Glomerular endothelial cell (primary cell): ENCODE results near the gene DAB1. TPM values are rescaled to one million over a fixed set of nuclear protein-coding genes. Genes with fewer than 3 reads are reported as not detected.

Source experiments
- DNase-seq: peaks from one replicate; pipeline ENCODE4 v3.0.0-alpha.2; 2011; ENCODE audit warnings: low read depth, low spot score; ENCODE audit errors: extremely low read depth
- total RNA-seq: library from RNA; depleted of rRNA; stranded (reverse); fragments of >200 nt; gene quantifications from 2 replicates; pipeline ENCODE4 v1.2.3, GENCODE V29; 2015

Gene DAB1
- total RNA-seq, 1 donor from 2014 or later: 0.18 TPM

GRCh38 chr1:57133686-57134085, 290.2 kb downstream of the DAB1 start:
- no peak for DNase-seq

- DNase-seq: no peak
Measured at GRCh38 chr1:57132993-57133622, 290.8 kb downstream of the DAB1 start.

DNA sequence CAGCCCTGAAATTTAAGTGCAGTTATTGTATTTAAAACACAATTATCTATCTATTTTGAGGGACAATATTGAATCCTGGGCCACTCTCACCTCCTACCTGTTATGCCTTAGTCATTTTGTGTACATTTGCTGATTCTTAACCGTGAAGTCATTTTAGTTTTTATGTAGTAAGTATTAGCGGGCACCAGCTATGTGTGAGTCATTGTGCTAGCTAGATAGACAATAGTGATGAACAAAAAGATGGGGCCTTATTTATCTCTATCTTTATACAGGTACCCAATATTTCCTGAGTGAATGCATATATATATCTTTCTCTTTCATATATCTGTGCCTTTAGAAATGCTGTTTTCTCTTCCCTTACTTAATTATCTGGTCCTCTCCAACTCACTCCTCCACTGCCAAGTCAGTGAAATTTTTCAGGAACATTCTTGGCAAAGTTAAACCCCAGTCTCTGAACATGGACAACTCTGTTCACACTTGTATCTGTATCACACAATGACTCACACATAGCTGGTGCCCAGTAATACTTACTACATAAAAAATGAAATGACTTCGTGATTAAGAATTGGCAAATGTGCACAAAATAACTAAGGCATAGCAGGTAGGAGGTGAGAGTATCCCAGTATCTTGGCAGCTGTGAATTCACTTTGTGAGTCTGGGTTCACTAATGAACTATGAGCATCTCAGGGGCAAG, 292.0 kb downstream of the DAB1 start:
- DNase-seq: no peak

DNA sequence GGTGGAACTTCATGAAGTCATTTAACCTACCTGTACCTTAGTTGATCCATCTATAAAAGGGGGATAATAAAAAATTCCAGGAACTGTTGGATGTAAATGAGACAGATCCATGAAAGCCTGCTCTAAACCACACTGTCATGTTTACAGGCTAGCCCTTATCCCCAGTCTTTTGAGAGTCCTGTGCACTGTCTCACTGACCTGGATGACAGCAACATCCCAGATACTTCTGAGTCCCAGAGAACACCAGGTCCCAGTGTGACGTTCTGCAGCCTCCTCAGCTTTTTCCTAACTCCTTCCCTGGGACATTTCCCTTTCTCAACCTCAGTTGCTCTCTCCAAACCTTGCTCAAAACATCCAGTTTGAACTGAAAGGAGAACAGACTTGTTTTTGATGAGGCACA, 292.6 kb downstream of the DAB1 start:
- no peak for DNase-seq

- DNase-seq: no peak
Measured at GRCh38 chr1:57129865-57130264, 294.0 kb downstream of the DAB1 start.

- no peak for DNase-seq
Measured at GRCh38 chr1:57127976-57128375, 295.9 kb downstream of the DAB1 start.

DNA sequence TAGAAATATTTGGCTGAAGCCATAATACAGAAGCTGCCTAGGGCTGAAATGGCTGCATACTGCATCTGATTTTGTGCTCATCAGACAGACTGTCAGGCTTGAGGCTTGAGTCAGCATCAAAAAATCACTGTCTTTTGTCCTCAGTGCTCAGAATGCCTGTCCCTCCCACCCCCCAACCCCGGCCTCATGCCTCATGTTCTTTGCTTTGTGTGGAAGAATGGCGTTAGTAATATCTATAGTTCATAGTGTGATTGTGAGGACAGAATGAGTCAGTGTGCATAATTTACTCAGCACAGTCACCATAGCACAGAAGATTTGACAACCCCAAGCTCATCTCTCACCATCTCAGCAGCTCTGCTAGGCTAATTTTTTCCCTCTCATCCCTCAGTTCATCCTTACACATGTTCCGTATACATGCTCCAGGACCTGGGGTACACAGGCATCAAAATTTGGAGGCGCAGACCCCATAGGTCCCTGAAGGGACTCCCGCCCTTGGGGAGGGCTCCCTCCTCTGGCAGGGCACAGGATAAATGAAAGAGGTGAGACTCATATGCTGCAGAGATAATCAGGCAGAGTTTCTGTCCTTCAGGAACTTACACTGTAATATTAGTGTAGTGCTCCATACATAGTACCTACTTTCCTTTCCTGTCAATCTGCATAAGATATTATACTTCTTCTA, 299.0 kb downstream of the DAB1 start:
- no peak for DNase-seq

DNA sequence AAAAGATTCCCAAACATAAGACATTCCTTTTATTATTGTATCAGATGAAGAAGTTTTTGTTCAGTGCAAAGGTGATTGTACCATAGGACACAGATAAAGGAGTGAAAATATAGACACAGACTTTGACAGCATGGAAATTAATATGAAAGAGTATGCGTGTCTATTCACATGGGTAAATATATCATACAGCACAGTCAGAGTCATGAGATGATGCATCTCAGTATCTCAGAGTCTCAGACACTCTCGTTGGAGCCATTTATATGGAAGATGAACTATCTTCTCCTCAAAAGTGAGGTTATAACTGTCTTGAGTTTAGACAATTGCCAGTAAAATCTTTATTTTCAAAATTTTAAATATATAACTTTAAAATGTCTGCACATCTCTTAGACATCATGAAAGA, 299.7 kb downstream of the DAB1 start:
- no peak for DNase-seq

- DNase-seq: no peak
Measured at GRCh38 chr1:57122031-57122430, 301.8 kb downstream of the DAB1 start.

DNA sequence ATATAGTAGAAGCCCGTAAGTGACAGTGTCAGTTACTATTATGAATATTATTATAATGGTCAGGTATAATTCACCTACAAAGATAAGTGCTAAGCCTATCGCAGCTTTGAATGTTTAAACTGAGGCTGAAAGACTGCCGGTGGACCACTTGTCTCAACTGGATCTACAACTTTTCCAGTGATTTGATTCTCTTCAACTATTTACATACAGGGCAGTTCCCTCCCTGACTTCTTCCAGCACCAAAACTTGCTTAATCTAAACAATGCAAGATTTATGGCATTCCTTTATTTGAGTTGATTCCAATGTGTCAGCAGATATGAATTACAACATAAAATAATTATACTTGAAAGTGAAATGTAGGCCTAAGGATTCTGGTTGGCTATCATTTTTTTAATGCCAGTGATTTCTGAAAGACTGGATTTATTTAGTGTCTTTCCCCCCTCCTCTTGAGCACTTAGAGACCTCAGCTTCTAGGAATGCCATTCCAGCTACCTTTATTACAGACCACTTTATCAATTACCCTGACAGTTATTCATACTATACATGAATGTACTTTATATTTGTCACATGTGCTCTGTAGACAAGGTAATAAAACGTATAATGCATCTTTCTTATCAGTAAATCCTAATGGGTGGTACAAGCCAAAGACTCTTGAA, 304.8 kb downstream of the DAB1 start:
- DNase-seq: no peak

- no peak for DNase-seq
Measured at GRCh38 chr1:57117753-57118152, 306.1 kb downstream of the DAB1 start.

- no peak for DNase-seq
Measured at GRCh38 chr1:57116871-57117270, 307.0 kb downstream of the DAB1 start.

DNA sequence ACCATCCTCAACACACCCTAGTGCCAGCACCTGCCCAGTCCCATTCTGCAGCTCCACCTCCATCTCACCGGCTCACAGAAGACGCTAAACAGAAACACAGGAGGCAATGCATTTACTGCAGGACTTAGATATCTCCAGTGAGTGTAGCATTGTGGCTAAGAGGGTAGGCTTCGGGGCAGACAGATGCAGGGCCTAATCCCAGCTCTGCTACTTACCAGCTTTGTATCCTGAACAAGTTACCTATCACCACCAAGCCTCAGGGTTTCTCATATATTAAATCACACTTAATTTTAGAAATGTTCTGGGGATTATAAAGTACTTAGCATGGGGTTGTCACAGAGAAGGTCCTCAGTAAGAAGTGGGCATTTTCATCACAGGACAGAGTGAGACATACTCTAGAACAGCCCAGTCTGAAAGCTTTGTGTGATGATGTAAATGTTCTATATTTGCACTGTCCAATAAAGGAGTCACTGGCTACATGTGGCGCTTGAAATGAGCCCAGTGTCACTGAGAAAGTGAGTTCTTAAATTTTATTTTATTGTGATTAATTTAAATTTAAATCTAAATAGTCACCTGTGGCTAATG, 308.7 kb downstream of the DAB1 start:
- DNase-seq: no peak

DNA sequence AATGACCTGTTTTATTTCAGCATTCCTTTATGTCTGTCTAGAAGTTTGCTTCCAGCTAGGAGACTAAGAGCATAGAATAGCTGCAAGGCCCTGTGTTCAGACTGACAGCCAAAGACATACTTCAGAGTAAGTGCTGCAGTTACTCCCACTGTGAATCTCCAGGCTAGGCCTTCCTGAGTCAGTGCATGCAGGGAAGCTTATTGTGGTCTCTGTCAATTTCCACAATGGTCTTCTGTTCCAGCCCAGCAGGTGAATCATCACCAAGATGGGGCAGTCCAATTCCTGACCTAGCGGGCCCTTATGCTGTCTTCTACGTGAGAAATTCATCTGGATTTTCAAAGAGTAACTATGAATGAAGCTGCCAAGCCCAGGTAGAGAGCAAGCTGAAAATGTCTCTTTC, 311.7 kb downstream of the DAB1 start:
- DNase-seq: no peak

DNA sequence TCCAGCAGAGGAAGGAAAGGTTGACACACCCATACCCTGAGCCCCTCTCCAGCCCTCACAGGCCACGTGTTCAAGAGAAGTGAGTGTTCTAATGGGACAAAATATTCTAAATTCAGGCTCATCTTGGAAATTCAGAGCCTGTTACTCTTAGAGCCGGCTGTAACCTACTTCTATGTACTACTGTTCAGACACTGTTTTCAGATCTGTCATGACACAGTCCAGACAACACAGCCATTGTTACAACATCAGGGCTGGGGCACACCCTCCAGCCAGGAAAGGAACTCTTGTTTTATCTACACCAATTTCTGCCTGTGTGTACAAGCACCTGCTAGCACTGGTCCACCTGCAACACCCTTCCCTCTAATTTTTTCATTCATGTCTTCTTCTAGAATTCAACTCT, 312.7 kb downstream of the DAB1 start:
- DNase-seq: no peak

DNA sequence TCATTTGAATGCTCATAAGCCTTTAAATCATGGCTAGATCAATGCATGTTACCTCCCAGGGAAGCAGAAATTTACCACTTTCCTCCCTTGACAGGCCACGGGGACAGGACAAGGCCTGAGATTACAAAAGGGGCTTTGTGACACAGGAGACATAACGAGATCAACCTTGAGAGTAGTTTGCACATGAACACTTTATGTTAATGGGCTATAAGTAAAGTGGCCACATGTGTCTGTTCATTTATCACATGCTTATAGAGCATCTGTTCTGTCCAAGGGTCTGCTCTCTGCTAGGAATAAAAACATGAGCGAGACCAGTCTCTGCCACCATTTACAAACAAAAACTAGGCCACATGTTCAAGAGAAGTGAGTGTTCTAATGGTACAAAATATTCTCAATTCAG, 314.0 kb downstream of the DAB1 start:
- DNase-seq: no peak

DNA sequence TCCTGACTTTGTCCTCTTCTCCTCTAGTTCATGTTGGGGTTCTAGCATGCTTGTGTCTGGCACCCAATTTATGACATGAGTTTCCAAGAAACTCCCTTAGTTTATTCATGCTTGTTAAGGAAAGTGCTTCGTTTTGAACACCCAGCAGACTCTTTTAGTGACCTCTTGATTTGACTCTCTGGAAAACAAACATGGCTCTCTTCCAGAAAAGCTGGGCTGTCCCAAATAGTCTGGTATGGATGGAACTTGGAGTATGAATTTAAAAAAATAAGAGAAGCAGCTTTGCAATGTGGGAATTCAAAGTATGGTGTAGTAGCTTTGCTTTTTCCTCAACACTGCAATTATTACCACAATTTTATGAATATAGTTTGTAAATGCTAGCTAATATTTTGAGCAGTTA, 314.6 kb downstream of the DAB1 start:
- no peak for DNase-seq

GRCh38 chr1:57106296-57106695, 317.6 kb downstream of the DAB1 start:
- no peak for DNase-seq

GRCh38 chr1:57102561-57103326, 321.1 kb downstream of the DAB1 start:
- no peak for DNase-seq

- DNase-seq: no peak
Measured at GRCh38 chr1:57101209-57101608, 322.7 kb downstream of the DAB1 start.

DNA sequence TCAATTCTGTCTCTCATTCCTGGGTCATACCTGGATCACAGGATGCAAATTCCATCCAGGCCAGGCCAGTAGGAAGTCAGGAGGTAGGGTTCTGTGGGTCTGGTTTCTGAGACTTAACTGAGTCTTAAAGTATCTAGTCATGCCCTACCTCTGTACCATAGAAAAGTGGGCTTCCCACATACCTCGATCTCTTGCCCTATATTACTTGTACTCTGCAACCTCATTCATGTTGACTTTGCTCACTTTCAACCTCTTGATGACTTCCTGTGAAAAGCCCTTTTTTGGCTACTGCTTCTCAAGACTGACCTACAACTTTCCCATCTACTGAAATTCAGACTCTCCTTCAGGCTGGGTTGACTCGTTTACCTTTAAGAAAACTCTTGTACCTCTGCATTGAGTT, 329.1 kb downstream of the DAB1 start:
- DNase-seq: no peak
